SU-DHL-6 (cell line): ENCODE data around the gene SDK1.

Experiments
- CTCF ChIP-seq: fragments of 200-600 bp; sonication (generic); IDR thresholded peaks from one replicate; pipeline ENCODE4 v1.5.1; 2017; ENCODE audit warnings: antibody characterized with exemption, mild to moderate bottlenecking, low read length, moderate library complexity; ENCODE audit not compliant: insufficient read depth, poor library complexity, severe bottlenecking
- EZH2phosphoT487 ChIP-seq: fragments of 200-600 bp; sonication (generic), shearing (Covaris generic); conservative IDR thresholded peaks from 2 replicates; pipeline ENCODE4 v1.6.1; 2018; ENCODE audit warnings: mild to moderate bottlenecking, antibody characterized with exemption, low read length, moderate library complexity, mixed read lengths

- no peak for TF ChIP-seq CTCF
- no peak for TF ChIP-seq EZH2phosphoT487
Measured at GRCh38 chr7:4196121-4196819, 895.2 kb downstream of the SDK1 start.
